DND-41 (cell line): ENCODE results near the gene CT47A7.
"Not testable (repeated sequence)": the region's sequence is repeated elsewhere in the genome, so short reads cannot be mapped to it uniquely, and the experiment has no call there.

Experiments
- EZH2 ChIP-seq: IDR thresholded peaks from 3 replicates; pipeline ENCODE4 v1.6.1; 2012; ENCODE audit warnings: borderline replicate concordance, low read depth, mild to moderate bottlenecking, moderate library complexity, low read length, inconsistent platforms; ENCODE audit not compliant: severe bottlenecking
- TF ChIP-seq, protein P1 (sequence below): IDR thresholded peaks from 2 replicates; pipeline ENCODE4 v1.5.1; 2012; ENCODE audit warnings: borderline replicate concordance, low read length, moderate library complexity, mild to moderate bottlenecking; ENCODE audit not compliant: poor library complexity, severe bottlenecking; ENCODE audit errors: extremely low read depth

DNA sequence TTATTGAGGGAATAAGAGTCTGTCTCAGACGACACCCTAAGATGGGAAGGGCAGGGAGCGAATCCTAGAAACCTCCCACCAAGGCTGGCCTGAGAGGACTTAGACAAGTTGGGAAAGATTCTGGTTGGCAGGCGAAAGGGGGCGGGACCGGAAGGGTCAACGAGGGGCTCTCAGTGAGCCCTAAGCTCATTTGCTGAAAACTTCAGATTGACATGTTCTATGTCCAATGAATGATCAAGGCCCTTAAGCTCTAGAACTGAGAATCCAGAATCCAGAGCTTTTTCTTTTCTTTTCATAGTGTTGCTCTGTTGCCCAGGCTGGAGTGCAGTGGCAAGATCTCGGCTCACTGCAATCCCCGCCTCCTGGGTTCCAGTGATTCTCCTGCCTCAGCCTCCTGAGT lies 29.3 kb upstream of the CT47A7 start, which contains the start of gene CT47A1:
- TF ChIP-seq EZH2, result not testable (repeated sequence)
- TF ChIP-seq, protein P1, sequence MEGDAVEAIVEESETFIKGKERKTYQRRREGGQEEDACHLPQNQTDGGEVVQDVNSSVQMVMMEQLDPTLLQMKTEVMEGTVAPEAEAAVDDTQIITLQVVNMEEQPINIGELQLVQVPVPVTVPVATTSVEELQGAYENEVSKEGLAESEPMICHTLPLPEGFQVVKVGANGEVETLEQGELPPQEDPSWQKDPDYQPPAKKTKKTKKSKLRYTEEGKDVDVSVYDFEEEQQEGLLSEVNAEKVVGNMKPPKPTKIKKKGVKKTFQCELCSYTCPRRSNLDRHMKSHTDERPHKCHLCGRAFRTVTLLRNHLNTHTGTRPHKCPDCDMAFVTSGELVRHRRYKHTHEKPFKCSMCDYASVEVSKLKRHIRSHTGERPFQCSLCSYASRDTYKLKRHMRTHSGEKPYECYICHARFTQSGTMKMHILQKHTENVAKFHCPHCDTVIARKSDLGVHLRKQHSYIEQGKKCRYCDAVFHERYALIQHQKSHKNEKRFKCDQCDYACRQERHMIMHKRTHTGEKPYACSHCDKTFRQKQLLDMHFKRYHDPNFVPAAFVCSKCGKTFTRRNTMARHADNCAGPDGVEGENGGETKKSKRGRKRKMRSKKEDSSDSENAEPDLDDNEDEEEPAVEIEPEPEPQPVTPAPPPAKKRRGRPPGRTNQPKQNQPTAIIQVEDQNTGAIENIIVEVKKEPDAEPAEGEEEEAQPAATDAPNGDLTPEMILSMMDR, result not testable (repeated sequence)
